MCF 10A (cell line): ENCODE results near the gene ACTN1. TPM values are rescaled to one million over a fixed set of nuclear protein-coding genes. Genes with fewer than 3 reads are reported as not detected.

Experiments
- BruUV-seq: library from RNA; stranded (reverse); fragments of 400-500 nt; replicated peaks from 2 replicates; lab custom pipeline; 2021; lab: Mats Ljungman, UMichigan
- CTCF ChIA-PET: fragments of 300-600 bp; sonication (Branson Sonifier 250); formaldehyde crosslinking; extraction: SDS; loops from one replicate; lab custom pipeline; 2021; ENCODE audit warnings: antibody characterized with exemption, inconsistent platforms; lab: Yijun Ruan, JAX
- POLR2A ChIA-PET: fragments of 300-600, 350-650 bp; sonication (Branson Sonifier 250); formaldehyde crosslinking; extraction: SDS; loops from one replicate; lab custom pipeline; 2020; ENCODE audit warnings: antibody characterized with exemption, inconsistent platforms; lab: Yijun Ruan, JAX
- DNase-seq: peaks from one replicate; pipeline ENCODE4 v3.0.0-alpha.2; 2018; ENCODE audit not compliant: unreplicated experiment
- H3K27ac Mint-ChIP-seq: one replicate; pipeline ENCODE4 v1.8.0; 2022; ENCODE audit warnings: mild to moderate bottlenecking, low read depth, mixed read lengths; ENCODE audit not compliant: unreplicated experiment
- H3K27me3 Mint-ChIP-seq: one replicate; pipeline ENCODE4 v1.8.0; 2022; ENCODE audit warnings: mixed read lengths; ENCODE audit not compliant: insufficient read depth, unreplicated experiment
- H3K36me3 Mint-ChIP-seq: one replicate; pipeline ENCODE4 v1.8.0; 2022; ENCODE audit warnings: mild to moderate bottlenecking, moderate library complexity, mixed read lengths; ENCODE audit not compliant: insufficient read depth, unreplicated experiment
- H3K4me1 Mint-ChIP-seq: one replicate; pipeline ENCODE4 v1.8.0; 2022; ENCODE audit warnings: mixed read lengths; ENCODE audit not compliant: insufficient read depth, unreplicated experiment
- H3K4me3 Mint-ChIP-seq: one replicate; pipeline ENCODE4 v1.8.0; 2022; ENCODE audit warnings: mild to moderate bottlenecking, moderate library complexity, mixed read lengths; ENCODE audit not compliant: unreplicated experiment
- H3K9me3 Mint-ChIP-seq: one replicate; pipeline ENCODE4 v1.8.0; 2022; ENCODE audit warnings: mixed read lengths; ENCODE audit not compliant: unreplicated experiment
- intact Hi-C: fragments of 100-400 bp; cut with micrococcal nuclease; formaldehyde crosslinking; loops from 2 replicates; pipeline ENCODE4 v1.14.1; 2022
- total RNA-seq: library from RNA; stranded (reverse); gene quantifications from 2 replicates; pipeline ENCODE4 v1.2.3, GENCODE V29; 2022
- TF ChIP-seq, protein P1 (sequence below): fragments of 200-600 bp; IDR thresholded peaks from one replicate; pipeline ENCODE4 v1.8.0; 2022; ENCODE audit warnings: antibody characterized with exemption, mild to moderate bottlenecking; ENCODE audit not compliant: unreplicated experiment

ACTN1 gene
- total RNA-seq, 1 experiment from 2014 or later: 312 TPM

DNA sequence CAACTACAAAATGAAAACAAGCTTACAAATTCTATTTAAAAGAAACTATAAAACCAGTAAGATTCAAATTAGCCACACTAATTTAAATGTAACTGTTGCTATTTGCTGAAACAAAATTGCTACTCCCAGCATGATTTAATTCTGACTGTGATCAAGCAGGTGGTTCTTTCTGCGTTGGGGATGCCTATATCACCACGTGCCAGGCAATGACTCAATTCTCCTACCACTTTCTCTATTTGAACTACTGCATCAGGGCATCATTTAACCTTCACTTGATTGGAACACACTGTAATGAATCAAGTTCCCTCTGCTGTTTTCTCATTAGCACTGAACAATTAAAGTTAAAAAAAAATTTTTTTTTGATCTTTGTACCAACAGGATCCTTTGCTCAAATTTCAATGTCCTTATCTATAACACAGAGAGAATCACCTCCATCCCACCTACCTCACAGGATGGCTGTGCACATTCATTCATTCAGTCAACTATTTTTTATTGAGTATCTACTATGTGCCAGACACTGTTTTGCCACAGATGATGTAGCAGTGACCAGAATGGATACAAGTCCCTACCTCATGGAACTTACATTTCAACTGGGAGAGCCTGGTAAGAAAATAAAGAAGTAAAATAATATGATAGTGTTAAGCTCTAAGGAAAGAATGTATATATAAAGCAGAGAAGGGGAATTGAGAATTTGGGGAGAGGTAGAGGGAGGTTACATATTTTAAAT, 8.0 kb upstream of the ACTN1 start:
- BruUV-seq: no TSS peak
- POLR2A ChIA-PET: interaction anchor here (0.7 to 2.7 kb wide), 6 partner anchors 9 to 400 kb away, joined by 3 to 9 read pairs (median 4); no protein-coding TSS in a partner anchor
- DNase-seq: no peak
- H3K4me3 Mint-ChIP-seq: no peak overlapping the region
- TF ChIP-seq, protein P1, sequence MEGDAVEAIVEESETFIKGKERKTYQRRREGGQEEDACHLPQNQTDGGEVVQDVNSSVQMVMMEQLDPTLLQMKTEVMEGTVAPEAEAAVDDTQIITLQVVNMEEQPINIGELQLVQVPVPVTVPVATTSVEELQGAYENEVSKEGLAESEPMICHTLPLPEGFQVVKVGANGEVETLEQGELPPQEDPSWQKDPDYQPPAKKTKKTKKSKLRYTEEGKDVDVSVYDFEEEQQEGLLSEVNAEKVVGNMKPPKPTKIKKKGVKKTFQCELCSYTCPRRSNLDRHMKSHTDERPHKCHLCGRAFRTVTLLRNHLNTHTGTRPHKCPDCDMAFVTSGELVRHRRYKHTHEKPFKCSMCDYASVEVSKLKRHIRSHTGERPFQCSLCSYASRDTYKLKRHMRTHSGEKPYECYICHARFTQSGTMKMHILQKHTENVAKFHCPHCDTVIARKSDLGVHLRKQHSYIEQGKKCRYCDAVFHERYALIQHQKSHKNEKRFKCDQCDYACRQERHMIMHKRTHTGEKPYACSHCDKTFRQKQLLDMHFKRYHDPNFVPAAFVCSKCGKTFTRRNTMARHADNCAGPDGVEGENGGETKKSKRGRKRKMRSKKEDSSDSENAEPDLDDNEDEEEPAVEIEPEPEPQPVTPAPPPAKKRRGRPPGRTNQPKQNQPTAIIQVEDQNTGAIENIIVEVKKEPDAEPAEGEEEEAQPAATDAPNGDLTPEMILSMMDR: no peak
- peaks cover 23% of the 10 kb centered on the region for H3K4me1 Mint-ChIP-seq
- intact Hi-C loops: no loop called here
- CTCF ChIA-PET: interaction anchor here (0.5 to 2.5 kb wide), 9 partner anchors 9 to 114 kb away, joined by 3 to 9 read pairs (median 4); no protein-coding TSS in a partner anchor
- peak overlapping the region; percentile 63 for H3K27ac Mint-ChIP-seq
- no peaks in the 10 kb centered on the region for H3K9me3 Mint-ChIP-seq
- peaks cover 13% of the 10 kb centered on the region for H3K36me3 Mint-ChIP-seq
- no peaks in the 10 kb centered on the region for H3K27me3 Mint-ChIP-seq

DNA sequence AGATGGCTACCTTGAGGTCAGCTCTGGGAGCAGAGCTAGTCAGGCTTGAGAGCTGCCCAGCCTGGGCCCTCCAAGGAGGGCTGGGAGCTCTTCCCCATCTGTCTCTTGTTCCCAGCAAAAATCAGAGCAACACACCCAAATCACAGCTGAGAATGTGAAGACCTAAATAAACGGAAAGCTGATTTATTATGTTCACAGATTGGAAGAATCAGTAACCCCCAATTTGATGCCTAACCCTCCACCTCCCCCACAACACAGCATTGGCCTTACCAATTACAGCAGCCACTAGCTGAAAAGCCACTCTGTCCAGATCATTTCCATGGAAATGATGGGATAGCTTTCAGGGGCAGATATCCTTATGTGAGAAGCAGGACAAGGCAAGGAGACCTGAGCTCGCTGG, 7.1 kb upstream of the ACTN1 start:
- ChIA-PET CTCF (interaction anchor here (0.6 to 2.5 kb wide), 9 partner anchors 9 to 113 kb away, joined by 3 to 9 read pairs (median 4); no protein-coding TSS in a partner anchor), POLR2A (interaction anchor here (0.8 to 2.7 kb wide), 6 partner anchors 8 to 35 kb away, joined by 3 to 9 read pairs (median 4); no protein-coding TSS in a partner anchor)
- H3K36me3 Mint-ChIP-seq: peaks cover 13% of the 10 kb centered on the region
- DNase-seq: no peak
- no TSS peak for BruUV-seq
- peaks cover 30% of the 10 kb centered on the region for H3K4me1 Mint-ChIP-seq
- intact Hi-C loops: no loop called here
- TF ChIP-seq, protein P1: no peak
- H3K27me3 Mint-ChIP-seq: no peaks in the 10 kb centered on the region
- no peak overlapping the region for H3K4me3 Mint-ChIP-seq
- H3K9me3 Mint-ChIP-seq: no peaks in the 10 kb centered on the region
- no peak overlapping the region for H3K27ac Mint-ChIP-seq

DNA sequence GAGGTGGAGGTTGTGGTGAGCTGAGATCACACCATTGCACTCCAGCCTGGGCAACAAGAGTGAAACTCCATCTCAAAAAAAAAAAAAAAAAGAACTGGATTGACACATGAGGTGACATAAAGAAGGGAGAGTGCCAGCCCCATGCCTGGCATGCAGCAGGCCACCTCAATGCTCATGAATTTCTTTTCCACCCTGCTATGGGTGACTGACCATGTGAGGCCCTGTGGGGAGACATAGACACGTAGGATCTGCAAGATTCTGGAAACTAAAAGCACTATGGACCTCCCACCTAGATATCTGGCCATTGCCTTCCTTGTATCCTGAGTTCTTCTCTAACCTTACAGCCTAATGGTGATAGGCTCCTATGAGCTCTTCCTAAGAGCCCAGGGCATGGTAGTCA, 5.6 kb upstream of the ACTN1 start:
- CTCF ChIA-PET: interaction anchor here (1.2 kb wide), 1 partner anchor 10 kb away, joined by 4 read pairs; no protein-coding TSS in a partner anchor
- POLR2A ChIA-PET: no interaction called here

DNA sequence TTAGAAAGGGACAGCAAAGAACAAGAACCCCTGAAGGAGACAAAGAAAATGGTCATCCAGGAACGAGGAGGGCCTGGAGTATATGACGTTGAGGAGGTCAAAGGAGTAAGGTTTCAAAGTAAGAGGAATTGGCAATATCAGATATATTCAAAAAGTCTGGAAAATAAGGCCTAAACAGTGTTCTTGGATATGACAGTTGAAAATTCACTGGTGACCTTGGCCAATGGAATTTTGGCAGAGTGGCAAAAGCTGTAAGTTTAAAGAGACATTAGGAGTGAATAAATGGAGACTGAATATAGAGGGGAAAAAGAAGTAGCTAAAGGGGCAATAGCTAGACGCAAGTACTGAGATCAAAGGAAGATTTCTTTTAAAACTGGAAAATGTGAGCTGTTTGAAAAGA, 4.1 kb upstream of the ACTN1 start:
- peaks cover 30% of the 10 kb centered on the region for H3K4me1 Mint-ChIP-seq

More for the DNA sequence above, 5.6 kb upstream of the ACTN1 start:
- H3K36me3 Mint-ChIP-seq: peaks cover 13% of the 10 kb centered on the region
- H3K27me3 Mint-ChIP-seq: no peaks in the 10 kb centered on the region
- intact Hi-C loops: no loop called here
- no peaks in the 10 kb centered on the region for H3K9me3 Mint-ChIP-seq
- no peak overlapping the region for H3K4me3 Mint-ChIP-seq
- H3K4me1 Mint-ChIP-seq: peaks cover 36% of the 10 kb centered on the region
- TF ChIP-seq, protein P1: no peak
- DNase-seq: no peak
- no peak overlapping the region for H3K27ac Mint-ChIP-seq
- no TSS peak for BruUV-seq

More for the DNA sequence above, 4.1 kb upstream of the ACTN1 start:
- ChIA-PET POLR2A (no interaction called here), CTCF (interaction anchor here (0.9 kb wide), 1 partner anchor 72 kb away, joined by 4 read pairs; no protein-coding TSS in a partner anchor)
- intact Hi-C loops: no loop called here
- BruUV-seq: no TSS peak
- no peaks in the 10 kb centered on the region for H3K27me3 Mint-ChIP-seq
- peaks cover 7% of the 10 kb centered on the region for H3K36me3 Mint-ChIP-seq
- no peaks in the 10 kb centered on the region for H3K9me3 Mint-ChIP-seq
- TF ChIP-seq, protein P1: no peak
- no peak overlapping the region for H3K27ac Mint-ChIP-seq
- H3K4me3 Mint-ChIP-seq: no peak overlapping the region
- no peak for DNase-seq
